Measurements from ENCODE around the gene NOTCH1.

The NOTCH1 gene

GRCh38 chr9:136527131-136527530 is 18.7 kb downstream of the NOTCH1 start:
- Histone ChIP-seq H3K4me2 (ENCODE audit: low read depth, low read length, poor library complexity, severe bottlenecking) (no peak overlapping the region), H3K27me3 (ENCODE audit: low read length) (no peaks in the 10 kb centered on the region), H3K79me2 (ENCODE audit: insufficient read depth, low read length) (no peaks in the 10 kb centered on the region), H3K4me3 (ENCODE audit: insufficient read depth, low read length, poor library complexity, severe bottlenecking) (no peak overlapping the region), H3K9me2 (replicated peaks; ENCODE audit: insufficient read depth, low read length) (no peaks in the 10 kb centered on the region), H3K9me3 (ENCODE audit: insufficient read depth, low read length) (no peaks in the 10 kb centered on the region), H3F3A (ENCODE audit: insufficient read depth) (no peaks in the 10 kb centered on the region), H3K27ac (ENCODE audit: low read depth, low read length) (no peak overlapping the region), H3K9ac (ENCODE audit: low read length) (no peak overlapping the region), H2AFZ (ENCODE audit: low read depth, low read length, severe bottlenecking) (no peak overlapping the region), H3K36me3 (ENCODE audit: low read length) (no peaks in the 10 kb centered on the region), H4K20me1 (ENCODE audit: low read depth, low read length) (no peaks in the 10 kb centered on the region)
- TF ChIP-seq EZH2phosphoT487 (conservative IDR thresholded peaks at IDR 0.05; ENCODE audit: low read length) = no peak
- no peak for TF ChIP-seq CTCF (IDR thresholded peaks at IDR 0.05; ENCODE audit: insufficient read depth, low read length, poor library complexity, severe bottlenecking)

DNA sequence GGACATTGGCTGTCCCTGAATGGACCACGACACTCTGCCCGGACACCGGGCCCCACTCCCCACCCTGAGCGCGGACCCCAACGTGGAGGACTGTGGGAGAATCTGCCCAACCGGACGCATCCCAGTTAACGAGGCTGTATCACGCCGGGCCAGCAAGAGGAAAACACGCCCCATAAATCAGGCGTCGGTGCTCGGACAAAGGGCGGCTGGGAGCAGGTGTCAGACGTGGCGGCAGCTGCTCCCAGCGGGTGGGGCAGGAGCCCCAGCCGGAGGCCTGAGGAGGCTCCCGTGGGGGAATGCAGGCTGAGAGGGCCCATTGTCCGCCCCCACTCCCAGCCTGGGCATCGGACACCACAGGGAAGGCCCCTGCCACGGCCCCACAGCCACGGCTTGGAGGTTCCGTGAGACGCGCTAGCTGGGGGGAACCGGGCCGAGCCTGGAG is 19.2 kb downstream of the NOTCH1 start:
- no peaks in the 10 kb centered on the region for H3K79me2 ChIP-seq (ENCODE audit: insufficient read depth, low read length)
- H3K9me2 ChIP-seq (replicated peaks; ENCODE audit: insufficient read depth, low read length) = no peaks in the 10 kb centered on the region
- H3K9ac ChIP-seq (ENCODE audit: low read length) = no peak overlapping the region
- no peak overlapping the region for H3K27ac ChIP-seq (ENCODE audit: low read depth, low read length)
- H3K36me3 ChIP-seq (ENCODE audit: low read length) = no peaks in the 10 kb centered on the region
- no peak overlapping the region for H2AFZ ChIP-seq (ENCODE audit: low read depth, low read length, severe bottlenecking)
- H3F3A ChIP-seq (ENCODE audit: insufficient read depth) = no peaks in the 10 kb centered on the region
- no peaks in the 10 kb centered on the region for H3K27me3 ChIP-seq (ENCODE audit: low read length)
- no peaks in the 10 kb centered on the region for H3K9me3 ChIP-seq (ENCODE audit: insufficient read depth, low read length)
- H3K4me3 ChIP-seq (ENCODE audit: insufficient read depth, low read length, poor library complexity, severe bottlenecking) = no peak overlapping the region
- no peak for TF ChIP-seq CTCF (IDR thresholded peaks at IDR 0.05; ENCODE audit: insufficient read depth, low read length, poor library complexity, severe bottlenecking)
- no peak for TF ChIP-seq EZH2phosphoT487 (conservative IDR thresholded peaks at IDR 0.05; ENCODE audit: low read length)
- no peak overlapping the region for H3K4me2 ChIP-seq (ENCODE audit: low read depth, low read length, poor library complexity, severe bottlenecking)
- H4K20me1 ChIP-seq (ENCODE audit: low read depth, low read length) = no peaks in the 10 kb centered on the region

- no peaks in the 10 kb centered on the region for H3F3A ChIP-seq (ENCODE audit: insufficient read depth)
- H3K9me3 ChIP-seq (ENCODE audit: insufficient read depth, low read length) = no peaks in the 10 kb centered on the region
- no peak overlapping the region for H3K27ac ChIP-seq (ENCODE audit: low read depth, low read length)
- no peak overlapping the region for H2AFZ ChIP-seq (ENCODE audit: low read depth, low read length, severe bottlenecking)
- H3K36me3 ChIP-seq (ENCODE audit: low read length) = no peaks in the 10 kb centered on the region
- H3K4me3 ChIP-seq (ENCODE audit: insufficient read depth, low read length, poor library complexity, severe bottlenecking) = no peak overlapping the region
- no peaks in the 10 kb centered on the region for H3K9me2 ChIP-seq (replicated peaks; ENCODE audit: insufficient read depth, low read length)
- H3K79me2 ChIP-seq (ENCODE audit: insufficient read depth, low read length) = no peaks in the 10 kb centered on the region
- H3K27me3 ChIP-seq (ENCODE audit: low read length) = no peaks in the 10 kb centered on the region
- no peak overlapping the region for H3K4me2 ChIP-seq (ENCODE audit: low read depth, low read length, poor library complexity, severe bottlenecking)
- H4K20me1 ChIP-seq (ENCODE audit: low read depth, low read length) = no peaks in the 10 kb centered on the region
- no peak for TF ChIP-seq CTCF (IDR thresholded peaks at IDR 0.05; ENCODE audit: insufficient read depth, low read length, poor library complexity, severe bottlenecking)
- no peak for TF ChIP-seq EZH2phosphoT487 (conservative IDR thresholded peaks at IDR 0.05; ENCODE audit: low read length)
- no peak overlapping the region for H3K9ac ChIP-seq (ENCODE audit: low read length)
Measured at GRCh38 chr9:136525841-136526499, 19.9 kb downstream of the NOTCH1 start.
